Breast epithelium (tissue), 4 donors: ENCODE data around the gene ATXN7L1. TPM values are rescaled to one million over a fixed set of nuclear protein-coding genes. Genes with fewer than 3 reads are reported as not detected.

Source experiments
- DNase-seq, 2 donors: peaks; one replicate each; pipeline ENCODE4 v3.0.0-alpha.2; 2019; ENCODE audit warnings: low spot score in 2 of 2
- H3K27ac ChIP-seq, 2 donors: fragments of 200-600 bp; sonication (generic) in 1 of 2; one replicate each; pipeline ENCODE4 v1.5.1; 2016 to 2019; ENCODE audit warnings: mild to moderate bottlenecking in 1 of 2
- H3K27me3 ChIP-seq, 2 donors: fragments of 200-600 bp; sonication (generic) in 1 of 2; one replicate each; pipeline versions ENCODE4 v1.5.1 to v1.6.0; 2017 to 2019; ENCODE audit warnings: control low read depth in 1 of 2, mild to moderate bottlenecking in 1 of 2
- H3K36me3 ChIP-seq: fragments of 200-600 bp; one replicate; pipeline ENCODE4 v1.5.1; 2019
- H3K4me1 ChIP-seq, 2 donors: fragments of 200-600 bp; sonication (generic); one replicate each; pipeline ENCODE4 v1.5.1; 2016 to 2019; ENCODE audit warnings: control low read depth in 1 of 2
- H3K4me3 ChIP-seq, 3 donors: fragments of 200-600 bp; sonication (generic); 1 replicate in 2 of 3; 2 replicates in 1 of 3; pipeline ENCODE4 v1.5.1; 2016 to 2019; ENCODE audit warnings: mild to moderate bottlenecking in 3 of 3, moderate library complexity in 2 of 3
- H3K9me3 ChIP-seq, 2 donors: fragments of 200-600 bp; sonication (generic) in 1 of 2; one replicate each; pipeline ENCODE4 v1.5.1; 2016 to 2019; ENCODE audit warnings: control low read depth in 1 of 2
- POLR2A ChIP-seq: fragments of 450-650 bp; IDR thresholded peaks from one replicate; pipeline ENCODE4 v1.6.1; 2016; ENCODE audit warnings: antibody characterized with exemption, mild to moderate bottlenecking, moderate library complexity
- POLR2AphosphoS5 ChIP-seq, 3 donors: sonication (generic); formaldehyde crosslinking; IDR thresholded peaks; one replicate each; pipeline ENCODE4 v1.6.1; 2017; ENCODE audit warnings: antibody characterized with exemption in 3 of 3
- intact Hi-C: fragments of 100-400 bp; cut with DNase I; formaldehyde crosslinking; loops from one replicate; pipeline ENCODE4 v1.15.1; 2023; ENCODE audit warnings: low total_unique reads
- total RNA-seq, 3 donors: library from RNA; depleted of rRNA; stranded (reverse); fragments of >200 nt; gene quantifications; one replicate each; pipeline ENCODE4 v1.1.0, GENCODE V29; 2016
- TF ChIP-seq, protein P1 (sequence below), 3 donors: fragments of 450-650 bp; IDR thresholded peaks; one replicate each; pipeline ENCODE4 v1.5.1; 2016 to 2017; ENCODE audit warnings: antibody characterized with exemption in 3 of 3, mild to moderate bottlenecking in 3 of 3, moderate library complexity in 3 of 3

ATXN7L1 gene
- total RNA-seq, 3 donors from 2014 or later = 10.7 to 18.4 (median 12.5) TPM

DNA sequence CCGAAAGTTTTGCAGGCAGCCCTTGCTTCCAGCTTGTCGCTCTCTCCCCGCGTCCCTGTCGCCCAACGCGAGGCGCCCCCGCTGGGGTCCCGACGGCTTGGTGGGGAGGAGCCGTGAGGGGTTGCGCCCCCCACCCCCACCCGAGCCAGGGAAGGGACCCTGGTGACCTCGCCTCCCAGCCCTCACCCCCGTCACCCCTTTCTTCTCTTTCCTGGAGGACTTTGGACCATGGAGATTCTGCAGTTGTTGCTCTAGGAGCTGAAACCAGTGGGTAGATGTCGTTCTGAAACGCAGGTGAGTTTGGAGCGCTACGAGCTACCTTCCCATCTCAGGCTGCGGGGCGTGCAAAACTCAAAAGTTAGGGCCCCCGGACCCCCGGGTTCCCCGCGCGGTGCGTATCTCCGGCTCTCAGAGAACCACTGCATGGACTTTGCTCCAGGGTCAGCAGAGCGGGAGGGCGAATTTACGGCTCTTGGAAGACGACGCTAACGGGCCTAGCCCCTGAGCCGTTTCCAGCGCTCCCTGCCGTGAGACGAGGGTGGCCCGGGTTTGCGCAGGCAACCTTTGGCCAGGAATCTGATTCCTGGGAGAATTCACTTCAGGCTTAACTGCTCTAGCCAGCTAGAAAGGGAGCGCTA is 684 bp upstream of the ATXN7L1 start:
- intact Hi-C loops = loop anchor here (1.0 kb wide), 1 partner anchor 26 kb away; no protein-coding TSS in a partner anchor
- Histone ChIP-seq H3K9me3 (no peaks in the 10 kb centered on the region), H3K27ac (peak overlapping the region in 1 of 2 donors; percentile 75), H3K4me3 (peak overlapping the region; percentile 65 to 96 (median 78)), H3K27me3 (no peaks in the 10 kb centered on the region), H3K36me3 (no peaks in the 10 kb centered on the region), H3K4me1 (peaks cover 0 to 6% of the 10 kb centered on the region in 2 donors)
- no peak for DNase-seq
- TF ChIP-seq, protein P1, sequence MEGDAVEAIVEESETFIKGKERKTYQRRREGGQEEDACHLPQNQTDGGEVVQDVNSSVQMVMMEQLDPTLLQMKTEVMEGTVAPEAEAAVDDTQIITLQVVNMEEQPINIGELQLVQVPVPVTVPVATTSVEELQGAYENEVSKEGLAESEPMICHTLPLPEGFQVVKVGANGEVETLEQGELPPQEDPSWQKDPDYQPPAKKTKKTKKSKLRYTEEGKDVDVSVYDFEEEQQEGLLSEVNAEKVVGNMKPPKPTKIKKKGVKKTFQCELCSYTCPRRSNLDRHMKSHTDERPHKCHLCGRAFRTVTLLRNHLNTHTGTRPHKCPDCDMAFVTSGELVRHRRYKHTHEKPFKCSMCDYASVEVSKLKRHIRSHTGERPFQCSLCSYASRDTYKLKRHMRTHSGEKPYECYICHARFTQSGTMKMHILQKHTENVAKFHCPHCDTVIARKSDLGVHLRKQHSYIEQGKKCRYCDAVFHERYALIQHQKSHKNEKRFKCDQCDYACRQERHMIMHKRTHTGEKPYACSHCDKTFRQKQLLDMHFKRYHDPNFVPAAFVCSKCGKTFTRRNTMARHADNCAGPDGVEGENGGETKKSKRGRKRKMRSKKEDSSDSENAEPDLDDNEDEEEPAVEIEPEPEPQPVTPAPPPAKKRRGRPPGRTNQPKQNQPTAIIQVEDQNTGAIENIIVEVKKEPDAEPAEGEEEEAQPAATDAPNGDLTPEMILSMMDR (IDR thresholded peaks at IDR 0.05) = no peak
- TF ChIP-seq POLR2AphosphoS5 (IDR thresholded peaks at IDR 0.05) (no peak), POLR2A (no peak)

DNA sequence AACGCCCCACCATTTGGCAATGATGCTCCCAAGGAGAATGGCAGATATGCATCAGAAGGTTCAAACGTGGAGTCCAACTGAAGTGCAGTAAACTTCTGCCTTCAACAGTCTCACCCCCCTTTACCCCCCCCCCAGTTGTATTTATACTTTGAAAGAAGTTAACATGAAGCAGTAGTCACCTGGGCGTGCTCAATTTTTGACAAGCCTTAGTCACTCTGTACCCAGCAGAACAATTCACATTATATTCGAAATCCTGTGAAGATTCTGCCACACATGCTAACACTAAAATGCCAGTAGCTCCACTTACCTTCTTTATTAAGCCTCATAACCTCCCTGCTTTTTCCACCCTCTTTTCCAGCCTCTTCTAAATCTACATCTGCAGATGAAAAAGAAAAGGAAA is 894 bp downstream of the ATXN7L1 start:
- Histone ChIP-seq H3K27me3 (no peaks in the 10 kb centered on the region), H3K4me1 (peaks cover 0 to 6% of the 10 kb centered on the region in 2 donors), H3K36me3 (no peaks in the 10 kb centered on the region), H3K9me3 (no peaks in the 10 kb centered on the region), H3K4me3 (peak overlapping the region; percentile 65 to 96 (median 78)), H3K27ac (peak overlapping the region in 1 of 2 donors; percentile 83)
- TF ChIP-seq POLR2AphosphoS5 (IDR thresholded peaks at IDR 0.05) (no peak), POLR2A (no peak)
- TF ChIP-seq, protein P1 (IDR thresholded peaks at IDR 0.05) = no peak
- intact Hi-C loops = no loop called here
- DNase-seq = no peak

DNA sequence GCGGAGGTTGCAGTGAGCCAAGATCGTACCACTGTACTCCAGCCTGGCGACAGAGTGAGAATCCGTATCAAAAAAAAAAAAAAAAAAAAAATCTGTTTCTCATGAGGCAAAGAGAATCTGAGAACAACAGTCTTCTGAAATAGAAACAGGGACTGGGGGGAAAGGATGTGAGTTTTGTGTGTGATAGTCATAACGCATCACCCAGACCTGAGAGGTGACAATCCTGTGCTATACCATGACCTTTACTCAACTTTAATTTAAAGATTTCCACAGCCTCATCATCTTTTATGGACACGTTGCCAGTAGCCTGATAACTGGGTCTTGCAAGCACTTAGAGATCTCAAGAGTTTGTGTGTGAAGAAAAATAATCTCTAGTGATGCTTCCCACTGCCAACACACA is 2.3 kb downstream of the ATXN7L1 start:
- Histone ChIP-seq H3K36me3 (no peaks in the 10 kb centered on the region), H3K4me1 (peaks cover 0 to 6% of the 10 kb centered on the region in 2 donors), H3K27ac (no peak overlapping the region), H3K27me3 (no peaks in the 10 kb centered on the region), H3K9me3 (no peaks in the 10 kb centered on the region), H3K4me3 (no peak overlapping the region)
- no peak for DNase-seq
- intact Hi-C loops = no loop called here
- TF ChIP-seq POLR2AphosphoS5 (IDR thresholded peaks at IDR 0.05) (no peak), POLR2A (no peak)
- TF ChIP-seq, protein P1 (IDR thresholded peaks at IDR 0.05) = no peak

DNA sequence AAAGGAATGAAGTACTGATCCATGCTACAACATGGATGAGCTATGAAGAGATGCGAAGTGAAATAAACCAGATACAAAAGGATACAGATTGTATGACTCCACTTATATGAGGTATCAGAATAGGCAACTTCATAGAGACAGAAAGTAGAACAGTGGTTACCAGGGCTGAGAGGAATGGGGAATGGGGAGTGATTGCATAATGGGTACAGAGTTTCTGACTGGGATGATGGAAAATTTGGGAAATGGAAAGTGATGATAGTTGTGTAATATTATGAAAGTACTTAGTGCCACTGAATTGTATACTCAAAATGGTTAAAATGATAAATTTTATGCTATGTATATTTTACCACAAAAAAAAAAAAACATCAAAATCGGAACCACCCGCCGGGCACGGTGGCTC is 3.9 kb downstream of the ATXN7L1 start:
- Histone ChIP-seq H3K36me3 (no peaks in the 10 kb centered on the region), H3K27ac (no peak overlapping the region), H3K9me3 (no peaks in the 10 kb centered on the region), H3K4me3 (no peak overlapping the region), H3K27me3 (no peaks in the 10 kb centered on the region), H3K4me1 (peaks cover 0 to 6% of the 10 kb centered on the region in 2 donors)
- TF ChIP-seq POLR2A (no peak), POLR2AphosphoS5 (IDR thresholded peaks at IDR 0.05) (no peak)
- TF ChIP-seq, protein P1 (IDR thresholded peaks at IDR 0.05) = no peak
- intact Hi-C loops = no loop called here
- no peak for DNase-seq

DNA sequence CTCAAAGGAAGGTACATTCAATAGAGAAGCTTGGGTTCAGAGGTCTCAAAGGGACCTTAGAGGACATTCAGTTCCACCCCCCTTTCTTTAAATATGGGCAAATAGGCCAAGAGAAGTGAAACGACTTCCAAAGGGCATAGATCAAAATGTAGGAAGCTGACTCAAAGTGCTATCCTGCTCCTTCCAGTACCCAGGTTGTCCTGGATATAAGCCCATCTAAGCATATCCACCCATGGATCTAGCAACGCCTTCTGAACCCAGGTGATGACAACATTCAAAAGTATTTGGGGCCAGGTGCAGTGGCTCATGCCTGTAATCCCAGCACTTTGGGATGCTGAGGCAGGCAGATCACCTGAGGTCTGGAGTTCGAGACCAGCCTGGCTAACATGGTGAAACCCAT is 5.3 kb downstream of the ATXN7L1 start:
- Histone ChIP-seq H3K4me3 (no peak overlapping the region), H3K4me1 (peaks cover 0 to 6% of the 10 kb centered on the region in 2 donors), H3K9me3 (no peaks in the 10 kb centered on the region), H3K27ac (no peak overlapping the region), H3K27me3 (no peaks in the 10 kb centered on the region), H3K36me3 (no peaks in the 10 kb centered on the region)
- DNase-seq = no peak
- TF ChIP-seq, protein P1 (IDR thresholded peaks at IDR 0.05) = no peak
- TF ChIP-seq POLR2A (no peak), POLR2AphosphoS5 (IDR thresholded peaks at IDR 0.05) (no peak)
- intact Hi-C loops = no loop called here
